Right ventricle myocardium superior (tissue), 1 donor: ENCODE data around the gene GLI1. TPM values are rescaled to one million over a fixed set of nuclear protein-coding genes. Genes with fewer than 3 reads are reported as not detected.

Experiments
- ATAC-seq: fragments of 200-7000 bp; cut with Tn5 transposase; one replicate; pipeline ENCODE4 v1.9.1; 2020; ENCODE audit warnings: mild to moderate bottlenecking; ENCODE audit not compliant: poor library complexity
- DNase-seq: peaks from one replicate; pipeline ENCODE4 v3.0.0-alpha.2; 2020
- intact Hi-C: fragments of 100-400 bp; cut with DNase I; formaldehyde crosslinking; loops from one replicate; pipeline ENCODE4 v1.11.2; 2022
- total RNA-seq: library from RNA; stranded (reverse); fragmentation: NEBNext Ultra II Directional; extraction: Animal tissue kit (Norgen Biotek cat#: 25700); gene quantifications from one replicate; pipeline ENCODE4 v1.2.1, GENCODE V29; 2021
- donor health status: DM: no; HTN: yes; CAD: no; lungs with severe emphysema.

Gene GLI1
- total RNA-seq, 1 donor from 2014 or later, result 0.56 TPM

GRCh38 chr12:57470970-57471656, 11.5 kb downstream of the GLI1 start:
- DNase-seq (no peak), ATAC-seq (no peak)
- intact Hi-C loops, result loop anchor here (10.0 kb wide), 1 partner anchor 154 kb away; no protein-coding TSS in a partner anchor

GRCh38 chr12:57471661-57472060, 12.1 kb downstream of the GLI1 start:
- intact Hi-C loops, result loop anchor here (10.0 kb wide), 1 partner anchor 153 kb away; no protein-coding TSS in a partner anchor
- no peak for ATAC-seq
- DNase-seq, result no peak

DNA sequence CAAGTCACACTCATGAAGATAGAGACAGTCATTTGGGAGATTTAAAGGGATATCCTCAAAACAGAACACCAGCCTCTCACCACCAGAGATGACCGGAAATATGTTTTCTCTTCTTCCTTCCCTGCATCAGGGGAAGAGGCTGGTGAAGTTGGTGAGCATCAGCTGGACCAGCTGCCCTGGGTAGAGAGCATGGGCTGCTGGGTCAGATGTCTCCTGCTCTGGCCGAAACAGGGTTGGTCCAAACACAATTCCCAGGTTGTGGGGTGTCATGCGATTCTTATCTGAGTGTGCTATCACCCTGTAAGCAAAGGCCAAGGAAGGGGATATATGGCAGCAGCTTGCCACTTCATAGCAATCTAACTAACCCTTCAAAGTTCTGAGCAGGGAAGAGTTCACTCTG, 12.8 kb downstream of the GLI1 start:
- ATAC-seq (no peak), DNase-seq (no peak)
- intact Hi-C loops, result loop anchor here (10.0 kb wide), 1 partner anchor 152 kb away; no protein-coding TSS in a partner anchor

DNA sequence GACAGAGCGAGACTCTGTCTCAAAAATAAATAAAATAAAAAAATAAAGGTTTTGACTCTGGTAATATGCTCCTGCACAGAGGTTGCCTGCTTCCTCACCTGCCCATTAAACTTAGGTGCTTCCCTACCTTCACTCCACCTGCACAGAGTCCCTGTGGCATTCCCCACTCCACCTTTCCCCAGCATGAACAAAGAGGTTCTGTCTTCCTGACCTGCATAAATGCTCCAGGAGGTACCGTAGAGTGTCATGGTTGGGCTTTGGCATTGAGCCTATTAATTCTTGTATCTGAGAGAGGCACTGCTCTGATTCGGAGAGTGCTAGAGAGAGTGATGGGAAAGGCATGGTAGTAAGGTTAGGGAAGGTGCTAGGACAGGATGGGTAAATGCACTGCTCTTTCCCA, 13.8 kb downstream of the GLI1 start:
- intact Hi-C loops, result loop anchor here (10.0 kb wide), 1 partner anchor 151 kb away; no protein-coding TSS in a partner anchor
- DNase-seq, result no peak
- ATAC-seq, result no peak

GRCh38 chr12:57473886-57474285, 14.3 kb downstream of the GLI1 start:
- ATAC-seq, result no peak

GRCh38 chr12:57474430-57474829, 14.8 kb downstream of the GLI1 start:
- intact Hi-C loops, result loop anchor here (10.0 kb wide), 1 partner anchor 150 kb away; no protein-coding TSS in a partner anchor
- DNase-seq, result no peak
- no peak for ATAC-seq

More at GRCh38 chr12:57473886-57474285, 14.3 kb downstream of the GLI1 start:
- intact Hi-C loops, result loop anchor here (10.0 kb wide), 1 partner anchor 151 kb away; no protein-coding TSS in a partner anchor
- DNase-seq, result no peak

DNA sequence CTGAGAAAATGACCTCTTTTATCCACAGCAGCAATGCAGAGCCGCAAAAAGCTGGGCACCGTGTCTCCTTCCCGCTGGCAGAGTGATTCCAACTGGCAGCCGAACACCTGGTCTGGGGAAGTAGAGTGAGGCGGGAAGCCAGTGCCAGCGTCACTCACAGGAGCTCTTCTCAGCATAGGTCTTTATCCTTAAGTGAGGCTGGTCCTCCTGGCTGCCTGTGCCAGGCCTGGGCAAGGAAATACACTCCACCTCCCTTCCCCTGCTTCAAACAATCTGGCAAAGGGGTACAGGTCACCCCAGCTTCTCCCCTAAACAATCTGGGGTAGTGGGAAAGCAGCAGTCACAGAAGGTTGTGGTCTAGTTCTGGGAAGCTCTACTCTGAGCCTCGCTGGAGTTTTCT, 15.3 kb downstream of the GLI1 start:
- DNase-seq (no peak), ATAC-seq (no peak)
- intact Hi-C loops, result loop anchor here (10.0 kb wide), 1 partner anchor 150 kb away; no protein-coding TSS in a partner anchor

DNA sequence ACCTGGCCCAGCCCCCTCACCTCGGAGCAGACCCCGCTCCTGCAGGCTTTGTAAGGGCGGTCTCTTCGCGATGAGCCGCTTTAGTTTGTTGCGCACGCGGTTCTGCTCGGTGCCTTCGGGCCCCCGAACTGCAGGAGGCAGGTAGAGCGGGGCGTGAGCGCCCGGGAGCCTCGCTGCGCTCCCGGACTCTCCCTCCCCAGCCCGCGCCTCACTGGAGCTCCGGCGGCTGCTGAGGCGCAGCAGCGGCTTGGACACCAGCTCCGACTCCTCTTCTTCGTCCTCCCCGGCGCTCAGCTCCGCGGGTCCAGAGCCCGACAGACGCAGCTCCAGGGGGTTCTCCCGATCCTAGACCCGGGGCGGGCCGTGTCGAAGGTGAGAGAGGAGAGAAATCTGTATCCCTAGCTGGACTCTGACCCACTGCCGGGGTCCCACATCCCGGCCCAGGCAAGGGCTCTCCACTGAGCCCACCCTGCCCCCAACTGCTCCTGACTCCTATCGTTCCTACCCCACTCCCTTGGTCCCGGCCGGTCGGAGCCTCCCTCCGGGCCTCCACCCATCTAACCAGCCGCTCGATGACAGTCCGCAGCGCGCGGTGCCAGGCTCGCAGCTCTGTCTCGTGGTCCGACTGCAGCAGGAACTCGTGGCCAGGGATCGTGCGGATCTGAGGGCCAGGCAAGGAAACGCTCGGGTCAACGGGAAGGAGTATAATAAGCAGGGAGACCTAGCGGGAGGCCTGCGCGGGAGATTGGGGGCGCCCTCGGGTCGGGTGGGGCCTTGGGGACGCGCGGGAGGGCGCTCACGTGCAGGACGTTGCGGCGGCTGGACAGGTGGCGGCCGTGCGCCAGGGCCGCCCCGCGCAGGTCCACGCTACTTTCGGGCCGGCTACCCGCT, 15.9 kb downstream of the GLI1 start:
- ATAC-seq (peak; percentile 34), DNase-seq (peak; percentile 64)
- intact Hi-C loops, result loop anchor here (10.0 kb wide), 1 partner anchor 149 kb away; no protein-coding TSS in a partner anchor

- DNase-seq (peak; percentile 64), ATAC-seq (peak; percentile 26)
- intact Hi-C loops, result loop anchor here (10.0 kb wide), 1 partner anchor 148 kb away; no protein-coding TSS in a partner anchor
Observed at GRCh38 chr12:57476162-57476992, 16.8 kb downstream of the GLI1 start.

- ATAC-seq, result no peak
- intact Hi-C loops, result loop anchor here (10.0 kb wide), 1 partner anchor 148 kb away; no protein-coding TSS in a partner anchor
- no peak for DNase-seq
Observed at GRCh38 chr12:57476993-57477709, 17.6 kb downstream of the GLI1 start.

DNA sequence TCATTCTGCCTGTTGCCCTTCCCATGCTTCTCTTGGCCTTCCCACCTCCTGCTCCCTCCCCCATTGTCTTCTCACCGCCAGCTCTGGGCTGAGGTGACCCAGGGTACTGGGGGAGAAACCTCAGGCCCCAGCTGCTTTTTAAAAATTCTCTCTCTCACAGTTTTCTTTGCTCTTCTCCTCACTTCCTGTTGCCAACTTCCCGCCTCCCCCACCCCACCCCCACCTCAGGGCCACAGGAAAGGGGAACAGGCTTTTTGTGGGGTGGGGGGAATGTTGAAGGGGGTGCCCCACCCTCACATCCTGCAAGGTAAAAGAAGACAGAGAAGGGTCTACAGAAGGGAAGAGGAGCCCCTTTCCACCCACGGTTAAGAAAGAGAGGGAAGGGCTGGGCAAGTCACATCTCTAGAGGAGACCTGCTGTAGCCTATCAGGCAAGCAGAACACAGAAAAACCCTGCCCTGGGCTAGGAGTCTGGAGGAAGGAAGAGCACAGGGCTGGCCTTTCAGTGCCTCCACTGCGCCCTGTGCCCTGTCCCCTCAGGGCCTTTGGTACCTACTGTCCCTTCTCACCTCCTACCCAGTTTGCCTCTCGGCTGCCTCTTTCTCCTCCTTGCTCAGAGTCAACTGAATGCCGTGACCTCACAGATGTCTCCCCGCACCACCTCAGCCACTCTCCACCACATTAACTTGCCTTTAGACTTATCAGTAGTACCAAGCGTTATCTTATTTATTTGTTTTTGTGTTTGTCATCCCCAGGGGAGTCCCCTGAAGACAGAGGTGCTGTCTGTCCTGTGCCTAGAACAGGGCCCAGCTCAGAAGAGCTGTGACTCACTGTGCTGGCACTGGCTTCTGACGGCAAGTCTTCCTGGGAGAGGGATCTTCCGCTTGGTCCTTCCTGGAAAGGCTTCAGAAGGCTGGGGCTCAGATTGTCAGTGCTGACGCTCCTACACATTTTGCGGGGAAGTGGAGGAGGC, 18.4 kb downstream of the GLI1 start:
- ATAC-seq (peak; percentile 40), DNase-seq (no peak)
- intact Hi-C loops, result loop anchor here (10.0 kb wide), 1 partner anchor 147 kb away; no protein-coding TSS in a partner anchor

- ATAC-seq (no peak), DNase-seq (no peak)
- intact Hi-C loops, result loop anchor here (10.0 kb wide), 1 partner anchor 146 kb away; no protein-coding TSS in a partner anchor
Observed at GRCh38 chr12:57479043-57479375, 19.4 kb downstream of the GLI1 start.

DNA sequence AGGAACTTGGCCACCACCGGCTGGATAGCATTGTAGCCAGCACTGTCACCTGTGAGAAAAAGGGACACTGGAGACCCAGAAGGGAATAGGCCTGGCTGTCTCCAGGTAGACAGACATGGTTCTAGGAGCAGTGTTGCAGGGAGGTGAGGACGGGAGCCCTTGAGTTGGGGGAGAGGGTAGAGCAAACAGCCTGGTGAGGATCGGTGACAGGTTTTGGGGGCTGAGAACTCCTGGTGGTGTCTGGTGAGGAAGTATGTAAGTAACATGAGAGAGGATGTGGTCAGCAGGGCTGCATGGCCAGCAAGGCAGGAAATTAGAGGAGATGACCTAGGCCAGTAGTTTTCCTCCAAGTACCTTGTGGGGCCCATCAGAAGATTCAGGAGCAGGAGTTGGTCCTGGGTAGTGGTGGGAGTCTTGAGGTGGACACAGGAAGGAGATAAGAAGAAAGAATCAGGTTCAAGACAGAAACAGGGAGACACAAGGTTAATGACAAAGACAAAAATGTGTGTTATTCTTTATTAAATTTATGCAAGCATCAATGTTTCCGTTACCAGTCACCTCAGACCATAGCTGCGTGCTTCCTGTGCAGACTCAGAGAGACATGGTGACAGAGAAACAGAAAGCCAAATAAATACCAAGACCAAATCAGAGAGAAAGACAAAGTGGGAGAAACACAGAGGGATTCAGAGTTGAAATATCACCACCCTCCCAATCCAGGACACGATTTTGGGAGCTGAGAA, 20.0 kb downstream of the GLI1 start, which contains the start of gene ARHGAP9:
TSS of gene ARHGAP9 (minus strand) at position 491 of the 740 bp plus-strand sequence. CDS start at position 31, 460 bp downstream.
- DNase-seq (no peak), ATAC-seq (no peak)
- intact Hi-C loops, result loop anchor here (10.0 kb wide), 1 partner anchor 145 kb away; no protein-coding TSS in a partner anchor

DNA sequence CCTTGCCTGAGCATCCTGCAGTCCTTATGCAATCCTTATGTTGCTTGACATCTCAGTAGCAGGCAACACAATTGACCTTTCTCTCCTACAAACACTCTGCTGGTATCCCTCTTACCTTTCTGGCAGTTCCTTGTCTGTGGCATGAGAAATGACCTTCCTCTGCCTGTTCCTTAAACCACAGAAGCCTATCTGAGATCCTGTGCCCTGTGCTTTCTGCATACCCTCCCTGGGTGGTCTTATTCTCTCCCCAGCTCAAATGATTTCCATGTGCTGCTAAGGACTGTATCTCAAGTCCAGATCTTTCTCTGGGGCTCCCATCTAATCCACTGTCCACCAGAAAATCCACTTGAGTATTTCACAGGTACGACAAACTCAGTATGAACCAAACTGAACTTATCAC, 22.1 kb downstream of the GLI1 start:
- intact Hi-C loops, result no loop called here
- DNase-seq (no peak), ATAC-seq (no peak)

GRCh38 chr12:57483466-57483865, 23.9 kb downstream of the GLI1 start:
- ATAC-seq (no peak), DNase-seq (no peak)
- intact Hi-C loops, result no loop called here

- intact Hi-C loops, result no loop called here
- DNase-seq, result no peak
- no peak for ATAC-seq
Observed at GRCh38 chr12:57485695-57486094, 26.1 kb downstream of the GLI1 start.
